Breast epithelium (tissue), 3 donors: Measurements from ENCODE around the gene GRM4.

ENCODE experiments used
- CTCF ChIP-seq, 3 donors: fragments of 450-650 bp; IDR thresholded peaks; one replicate each; pipeline ENCODE4 v1.5.1; 2016 to 2017; ENCODE audit warnings: antibody characterized with exemption in 3 of 3, mild to moderate bottlenecking in 3 of 3, moderate library complexity in 3 of 3
- POLR2A ChIP-seq: fragments of 450-650 bp; IDR thresholded peaks from one replicate; pipeline ENCODE4 v1.6.1; 2016; ENCODE audit warnings: antibody characterized with exemption, mild to moderate bottlenecking, moderate library complexity

- TF ChIP-seq CTCF (IDR thresholded peaks at IDR 0.05), result no peak
- no peak for TF ChIP-seq POLR2A
Measured at GRCh38 chr6:34120953-34121675, 24.8 kb downstream of the GRM4 start.
